ENCODE data around the gene AHRR.

Gene AHRR

GRCh38 chr5:417301-418161 is 96.0 kb downstream of the AHRR start:
- FAIRE-seq, result no peak

GRCh38 chr5:418162-419121 is 96.9 kb downstream of the AHRR start:
- no peak for FAIRE-seq

GRCh38 chr5:419970-420369 is 98.5 kb downstream of the AHRR start:
- no peak for FAIRE-seq

- no peak for FAIRE-seq
Measured at GRCh38 chr5:420632-421286, 99.2 kb downstream of the AHRR start.

GRCh38 chr5:421287-421880 is 99.9 kb downstream of the AHRR start:
- FAIRE-seq, result no peak

- no peak for FAIRE-seq
Measured at GRCh38 chr5:421901-422300, 100.4 kb downstream of the AHRR start.

GRCh38 chr5:422323-423232 is 101.1 kb downstream of the AHRR start:
- FAIRE-seq, result no peak

GRCh38 chr5:423233-423565 is 101.7 kb downstream of the AHRR start:
- FAIRE-seq, result no peak

GRCh38 chr5:423626-424261 is 102.2 kb downstream of the AHRR start:
- FAIRE-seq, result no peak

- FAIRE-seq, result no peak
Measured at GRCh38 chr5:424301-425110, 103.0 kb downstream of the AHRR start.

- no peak for FAIRE-seq
Measured at GRCh38 chr5:425714-426113, 104.2 kb downstream of the AHRR start.

- FAIRE-seq, result no peak
Measured at GRCh38 chr5:426392-426976, 105.0 kb downstream of the AHRR start.

- no peak for FAIRE-seq
Measured at GRCh38 chr5:427415-428087, 106.0 kb downstream of the AHRR start.

- FAIRE-seq, result no peak
Measured at GRCh38 chr5:428219-428618, 106.7 kb downstream of the AHRR start.

- FAIRE-seq, result no peak
Measured at GRCh38 chr5:428754-429452, 107.4 kb downstream of the AHRR start.

- FAIRE-seq, result no peak
Measured at GRCh38 chr5:429453-430188, 108.1 kb downstream of the AHRR start.

GRCh38 chr5:430214-430925 is 108.9 kb downstream of the AHRR start:
- FAIRE-seq, result no peak

All from G401.6 (cell line).